NCI-H2227 (cell line): ENCODE measurements around the gene COMMD3.

Source experiments
- DNase-seq: peaks from one replicate; lab custom pipeline; 2025; ENCODE audit not compliant: unreplicated experiment; lab: John Stamatoyannopoulos, UW

The COMMD3 gene

DNA sequence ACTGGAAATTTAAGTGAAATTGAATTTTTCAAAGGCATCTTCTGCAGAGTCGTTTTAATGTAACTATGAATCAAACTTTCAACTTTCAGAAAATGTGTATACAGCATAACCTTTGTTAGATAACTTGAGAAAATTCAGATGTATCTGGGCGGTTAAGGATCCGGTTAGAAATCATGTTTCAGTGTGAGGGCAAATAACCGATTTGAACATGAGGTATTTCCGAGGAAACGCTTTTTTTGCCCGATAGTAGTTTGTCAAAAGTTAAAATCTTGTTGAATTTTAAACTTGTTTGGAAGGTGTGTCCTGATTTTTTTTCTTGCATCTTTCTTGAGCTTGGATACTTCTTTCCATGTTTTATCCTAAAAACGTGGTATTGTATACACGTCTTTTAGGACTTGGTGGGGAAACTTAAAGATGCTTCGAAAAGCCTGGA, 3.4 kb downstream of the COMMD3 start:
- no peak for DNase-seq

DNA sequence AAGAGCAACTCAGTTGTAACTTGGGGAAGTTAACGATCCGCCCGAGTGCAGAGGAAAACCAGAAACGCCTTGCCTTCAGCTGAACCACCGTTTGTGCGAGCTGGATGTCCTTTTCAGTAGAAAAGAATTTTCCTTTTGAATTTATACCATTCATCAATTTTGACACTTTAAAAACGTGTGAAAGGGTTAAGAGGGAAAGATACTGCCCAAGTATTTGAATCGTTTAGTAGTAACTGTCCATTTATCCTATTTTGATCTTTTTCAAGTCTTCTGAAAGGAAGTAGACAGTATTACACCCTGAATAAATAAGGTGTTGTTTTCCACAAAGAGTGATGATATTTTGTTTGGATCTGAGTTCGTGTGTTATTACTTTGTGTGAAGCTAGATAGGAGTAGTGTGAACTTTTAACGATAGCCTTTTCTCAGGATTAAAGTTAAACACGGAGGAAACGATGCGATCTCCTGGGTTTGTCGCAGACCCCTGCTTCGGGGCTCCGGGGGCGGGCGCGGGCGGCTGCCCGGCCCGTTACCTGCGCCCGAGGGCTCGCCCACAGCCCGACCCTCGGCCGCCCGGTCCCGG, 3.9 kb downstream of the COMMD3 start:
- no peak for DNase-seq

DNA sequence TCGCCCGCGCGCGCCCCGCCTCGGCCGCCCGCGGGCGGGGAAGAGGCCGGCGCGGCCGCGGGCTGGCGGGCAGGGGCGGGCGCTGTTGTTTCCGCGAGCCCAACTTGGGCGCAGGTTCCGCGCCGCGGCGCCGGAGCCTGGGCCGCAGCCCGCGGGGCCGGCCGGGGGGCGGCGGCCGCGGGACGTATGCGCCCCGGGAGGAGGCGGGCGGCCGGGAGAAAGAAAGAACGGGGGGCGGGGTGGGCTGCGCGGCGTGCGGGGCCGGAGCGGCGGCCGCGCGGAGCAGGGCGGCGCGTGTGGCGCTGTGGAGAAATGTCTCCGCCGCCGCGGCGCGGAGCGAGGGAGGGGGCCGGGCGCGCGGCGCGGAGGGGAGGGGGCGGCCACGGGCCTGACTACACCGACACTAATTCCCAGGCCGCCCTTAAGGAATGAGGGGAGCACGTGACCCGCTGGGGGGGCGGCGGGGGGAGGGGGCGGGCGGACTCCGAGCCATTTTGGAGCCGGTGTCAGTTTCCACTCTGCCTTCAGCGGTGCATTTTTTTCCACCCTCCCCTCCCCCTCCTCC, 4.5 kb downstream of the COMMD3 start, which contains the start of gene BMI1:
TSS of gene BMI1 (plus strand) at position 509 of the 565 bp plus-strand sequence. CDS start 5,351 bp downstream, outside the sequence.
- DNase-seq, result peak; percentile 84

DNA sequence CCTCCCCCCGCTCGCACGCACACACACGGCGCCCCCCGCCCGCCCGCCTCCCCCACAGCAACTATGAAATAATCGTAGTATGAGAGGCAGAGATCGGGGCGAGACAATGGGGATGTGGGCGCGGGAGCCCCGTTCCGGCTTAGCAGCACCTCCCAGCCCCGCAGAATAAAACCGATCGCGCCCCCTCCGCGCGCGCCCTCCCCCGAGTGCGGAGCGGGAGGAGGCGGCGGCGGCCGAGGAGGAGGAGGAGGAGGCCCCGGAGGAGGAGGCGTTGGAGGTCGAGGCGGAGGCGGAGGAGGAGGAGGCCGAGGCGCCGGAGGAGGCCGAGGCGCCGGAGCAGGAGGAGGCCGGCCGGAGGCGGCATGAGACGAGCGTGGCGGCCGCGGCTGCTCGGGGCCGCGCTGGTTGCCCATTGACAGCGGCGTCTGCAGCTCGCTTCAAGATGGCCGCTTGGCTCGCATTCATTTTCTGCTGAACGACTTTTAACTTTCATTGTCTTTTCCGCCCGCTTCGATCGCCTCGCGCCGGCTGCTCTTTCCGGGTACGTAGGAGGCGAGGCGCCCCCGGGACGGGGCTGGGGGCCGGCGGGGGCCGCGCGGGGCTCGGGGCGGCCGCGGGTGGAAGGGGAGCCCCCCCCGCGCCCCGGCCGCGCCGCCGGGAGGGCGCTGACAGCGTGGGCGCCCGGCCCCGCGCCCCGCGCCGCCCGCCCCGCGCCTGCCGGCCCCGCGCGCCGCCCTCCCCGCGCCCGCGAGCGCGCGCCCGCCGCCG, 5.2 kb downstream of the COMMD3 start:
- peak; percentile 62 for DNase-seq

DNA sequence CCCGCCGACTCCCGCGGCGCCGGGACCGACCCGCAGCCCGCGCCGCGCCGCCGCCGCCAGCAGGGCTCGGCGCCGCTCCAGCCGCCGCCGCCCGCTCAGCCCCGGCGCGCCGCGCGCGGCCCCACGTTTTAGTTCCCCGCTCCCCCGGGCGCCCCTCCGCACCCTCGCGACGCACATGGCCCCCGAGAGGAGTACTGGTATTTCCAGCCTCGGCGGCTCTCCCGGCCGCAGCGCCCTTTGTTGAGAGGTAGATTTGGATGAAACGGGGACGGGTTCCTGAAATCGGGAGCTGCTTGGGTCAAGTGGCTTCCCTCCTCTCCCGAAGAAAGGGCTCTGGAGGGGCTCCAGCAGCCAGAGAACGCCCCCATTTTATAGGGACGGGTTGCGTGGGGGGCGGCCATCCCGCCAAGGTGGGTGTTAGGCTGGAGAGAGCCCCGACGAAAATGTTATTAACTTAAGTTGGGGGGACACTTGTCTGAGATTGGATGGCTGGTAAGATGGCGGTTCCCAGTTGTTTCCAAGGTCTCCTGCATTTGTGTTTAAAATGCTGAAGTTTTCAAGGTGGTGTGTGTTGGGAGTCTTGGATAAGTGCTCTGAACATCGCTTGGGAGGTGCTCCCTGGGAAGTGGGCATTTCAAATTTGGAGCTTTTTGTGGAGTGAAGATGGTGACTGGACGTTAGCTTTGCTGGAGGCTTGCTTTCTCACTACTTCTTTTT, 5.9 kb downstream of the COMMD3 start:
- peak; percentile 21 for DNase-seq

DNA sequence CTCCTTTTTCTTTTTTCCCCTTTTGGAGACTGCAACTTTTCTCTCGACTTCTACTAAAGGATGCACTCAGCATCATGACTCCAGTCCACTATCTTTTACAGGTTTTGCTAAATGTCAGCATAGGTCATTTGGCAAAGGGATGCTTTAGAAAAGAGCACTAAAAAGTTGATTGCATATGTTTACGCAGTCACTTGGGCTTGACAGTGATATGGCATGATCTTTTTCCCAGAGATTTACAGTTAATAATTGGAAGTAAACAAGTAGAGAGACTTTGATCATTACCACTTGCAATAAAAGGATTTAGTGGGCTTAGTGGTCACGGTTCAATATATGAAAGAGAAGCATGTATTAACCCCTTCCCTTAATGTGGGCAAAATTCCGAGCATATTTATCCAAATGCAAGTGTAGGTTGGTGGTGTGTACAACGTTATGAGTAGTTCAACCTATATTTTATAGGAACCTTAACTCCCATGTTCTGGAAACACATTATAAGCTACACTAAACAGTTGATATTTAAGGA, 6.5 kb downstream of the COMMD3 start:
- DNase-seq, result no peak

DNA sequence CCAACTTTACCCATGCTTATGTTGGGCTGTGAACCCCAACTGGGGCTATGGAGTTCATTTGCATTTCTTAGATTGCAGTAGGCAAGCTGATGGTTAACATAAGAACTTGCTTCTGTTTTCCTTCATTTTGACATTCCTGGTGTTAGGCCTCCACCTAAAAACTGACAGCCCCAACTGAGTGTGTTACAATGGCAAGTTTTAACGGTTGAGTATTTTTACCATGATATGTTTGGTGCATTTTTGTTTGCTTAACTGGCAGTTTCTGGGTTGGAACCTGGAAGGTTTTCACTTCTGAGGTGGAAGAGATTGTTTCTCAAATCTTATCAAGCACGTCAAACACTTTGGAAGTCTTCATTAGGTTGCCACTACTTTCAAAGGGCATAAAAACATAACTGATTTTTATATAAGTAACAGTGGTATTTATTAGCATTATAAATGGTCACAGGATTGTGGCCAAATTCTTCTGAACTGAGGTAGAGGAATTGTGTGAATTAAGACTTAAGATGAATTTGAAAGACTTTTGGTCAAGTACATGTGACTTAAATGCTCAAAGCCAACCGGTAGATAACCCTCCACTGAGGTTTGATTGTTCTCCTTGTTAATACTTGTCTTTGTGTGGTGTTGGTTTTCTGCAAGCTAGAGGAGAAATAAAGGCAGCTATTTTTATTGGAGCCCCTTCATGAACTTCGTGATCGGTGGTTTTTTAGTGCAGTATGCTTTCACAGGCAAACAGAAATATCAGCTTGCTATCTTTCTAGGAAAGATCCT, 7.5 kb downstream of the COMMD3 start:
- DNase-seq, result no peak

DNA sequence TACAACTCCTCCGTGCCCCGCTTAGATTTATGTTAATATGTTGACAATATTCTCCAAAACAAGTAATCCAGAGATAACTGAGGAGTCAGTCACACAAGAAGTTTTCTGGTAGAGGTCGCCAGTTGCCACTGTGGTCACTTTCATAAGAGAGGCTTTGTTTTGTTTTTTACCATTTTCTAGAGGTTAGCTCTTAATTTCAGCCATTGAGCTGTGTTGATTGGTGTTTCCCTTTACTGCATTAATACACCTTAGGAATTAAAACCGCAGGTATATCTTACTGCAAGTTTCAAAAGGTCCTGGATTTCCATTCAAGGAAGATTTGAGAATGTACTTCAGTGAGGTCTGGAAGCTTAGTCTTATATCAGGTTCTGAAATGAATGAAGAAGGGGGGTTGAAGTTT, 8.2 kb downstream of the COMMD3 start:
- no peak for DNase-seq

DNA sequence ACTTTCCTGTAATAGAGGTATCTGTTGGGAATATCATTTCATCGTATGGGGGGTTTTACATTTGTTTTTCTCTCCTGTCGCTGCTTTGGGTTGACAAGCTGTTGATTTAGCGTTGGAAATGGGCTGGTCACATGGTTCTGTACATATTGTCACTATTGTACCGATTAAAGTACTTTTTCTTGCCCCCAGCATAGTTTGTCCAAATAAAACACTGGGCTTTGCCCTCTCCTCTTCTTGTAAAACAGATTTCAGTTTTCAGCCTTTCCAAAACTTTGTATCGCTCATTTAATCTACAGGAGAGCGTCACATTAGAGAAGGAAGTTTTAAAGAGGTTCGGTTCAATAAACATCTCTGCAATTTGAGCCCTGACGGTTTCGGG, 8.7 kb downstream of the COMMD3 start:
- no peak for DNase-seq

DNA sequence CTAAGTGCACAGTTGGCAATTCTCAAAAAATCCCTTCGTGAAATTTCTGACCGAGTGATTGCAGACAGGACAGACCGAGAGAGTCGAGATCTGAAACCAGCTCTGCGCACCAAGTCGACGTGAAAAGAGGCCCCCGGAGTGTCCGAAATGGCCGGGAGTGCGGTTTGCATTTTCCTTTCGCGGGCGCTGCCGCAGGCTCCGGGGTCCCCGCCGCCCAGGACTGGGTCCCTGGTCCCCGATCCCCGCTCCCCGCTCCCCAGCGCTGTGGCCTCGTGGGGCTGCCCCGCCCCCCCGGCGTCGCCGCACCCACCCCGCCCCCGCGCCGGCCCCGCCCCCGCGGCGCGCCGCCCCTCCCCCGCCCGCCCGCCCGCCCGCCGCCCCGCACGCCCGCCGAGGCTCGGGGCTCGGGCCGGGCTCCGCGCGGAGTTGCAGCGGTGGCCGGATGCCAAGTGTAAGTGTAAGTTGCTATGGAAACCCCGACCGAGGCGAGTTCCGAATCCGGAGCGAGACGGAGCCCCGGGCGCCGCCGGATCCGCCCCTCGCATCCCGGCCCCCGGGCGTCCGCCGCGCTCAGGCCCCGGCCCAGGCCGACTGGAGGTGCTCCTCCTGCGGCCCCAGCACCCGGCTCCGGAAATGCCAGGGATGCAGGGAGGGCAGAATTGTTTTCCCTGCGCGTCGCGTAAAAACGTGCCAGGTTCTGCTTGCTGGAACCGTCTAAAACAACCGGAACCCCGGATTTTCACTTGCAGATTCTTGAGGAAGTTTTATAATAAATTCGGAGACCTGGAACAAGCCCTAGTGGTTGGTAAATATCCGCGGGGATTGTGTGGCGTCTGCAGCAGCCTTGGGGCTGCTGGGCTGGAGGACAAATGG, 9.3 kb downstream of the COMMD3 start:
- DNase-seq, result peak; percentile 88

DNA sequence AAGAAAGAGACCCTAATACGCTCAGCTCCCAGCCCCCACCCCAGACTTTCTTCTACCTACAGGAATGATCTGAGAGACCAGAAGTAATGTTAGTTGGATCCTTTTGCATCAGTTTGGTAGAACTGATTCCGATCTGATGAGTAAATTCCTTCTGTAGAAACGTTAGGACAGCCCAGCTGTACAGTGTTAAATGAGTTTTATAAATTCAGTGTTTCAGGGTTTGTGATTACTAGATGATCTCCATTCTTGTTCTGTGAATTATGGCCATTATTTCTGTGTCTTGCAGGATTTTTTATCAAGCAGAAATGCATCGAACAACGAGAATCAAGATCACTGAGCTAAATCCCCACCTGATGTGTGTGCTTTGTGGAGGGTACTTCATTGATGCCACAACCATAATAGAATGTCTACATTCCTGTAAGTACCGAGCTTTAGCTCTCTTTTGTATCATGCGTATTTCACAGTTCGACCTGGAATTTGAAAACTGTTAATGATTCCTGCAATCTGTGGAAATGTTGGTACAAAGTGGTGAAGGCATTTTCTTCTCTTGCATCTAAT, 10.0 kb downstream of the COMMD3 start:
- DNase-seq, result no peak

DNA sequence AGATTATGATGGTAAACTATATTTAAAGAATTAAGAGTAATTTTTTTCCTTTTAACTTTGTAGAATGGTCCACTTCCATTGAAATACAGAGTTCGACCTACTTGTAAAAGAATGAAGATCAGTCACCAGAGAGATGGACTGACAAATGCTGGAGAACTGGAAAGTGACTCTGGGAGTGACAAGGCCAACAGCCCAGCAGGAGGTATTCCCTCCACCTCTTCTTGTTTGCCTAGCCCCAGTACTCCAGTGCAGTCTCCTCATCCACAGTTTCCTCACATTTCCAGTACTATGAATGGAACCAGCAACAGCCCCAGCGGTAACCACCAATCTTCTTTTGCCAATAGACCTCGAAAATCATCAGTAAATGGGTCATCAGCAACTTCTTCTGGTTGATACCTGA, 13.0 kb downstream of the COMMD3 start:
- no peak for DNase-seq

DNA sequence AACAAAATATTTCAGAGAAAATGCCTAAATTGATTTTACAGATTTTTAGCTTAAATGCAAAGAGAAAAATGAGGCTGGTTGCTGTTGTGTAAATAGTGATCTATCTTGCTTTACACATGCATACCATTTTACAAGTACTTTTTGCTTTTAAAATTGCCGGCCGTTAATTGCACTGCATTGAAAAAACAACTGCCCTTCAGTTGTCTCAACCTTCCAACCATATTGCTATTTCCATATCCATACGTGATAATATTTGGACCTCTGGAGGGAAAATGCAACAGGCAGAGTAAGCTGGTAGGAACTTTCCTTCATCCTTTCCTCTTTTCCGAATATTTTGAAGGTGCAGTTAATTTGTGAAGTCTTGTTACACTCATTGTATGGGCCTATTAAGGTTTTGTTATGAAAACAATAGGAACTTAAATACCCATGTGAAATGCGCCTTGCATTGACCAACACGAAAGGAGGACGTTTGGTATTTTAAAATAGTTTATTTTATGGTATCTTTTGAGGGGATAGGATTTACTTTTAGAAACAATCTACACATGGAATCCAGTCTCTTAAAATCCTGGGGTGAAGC, 16.0 kb downstream of the COMMD3 start:
- DNase-seq, result no peak

DNA sequence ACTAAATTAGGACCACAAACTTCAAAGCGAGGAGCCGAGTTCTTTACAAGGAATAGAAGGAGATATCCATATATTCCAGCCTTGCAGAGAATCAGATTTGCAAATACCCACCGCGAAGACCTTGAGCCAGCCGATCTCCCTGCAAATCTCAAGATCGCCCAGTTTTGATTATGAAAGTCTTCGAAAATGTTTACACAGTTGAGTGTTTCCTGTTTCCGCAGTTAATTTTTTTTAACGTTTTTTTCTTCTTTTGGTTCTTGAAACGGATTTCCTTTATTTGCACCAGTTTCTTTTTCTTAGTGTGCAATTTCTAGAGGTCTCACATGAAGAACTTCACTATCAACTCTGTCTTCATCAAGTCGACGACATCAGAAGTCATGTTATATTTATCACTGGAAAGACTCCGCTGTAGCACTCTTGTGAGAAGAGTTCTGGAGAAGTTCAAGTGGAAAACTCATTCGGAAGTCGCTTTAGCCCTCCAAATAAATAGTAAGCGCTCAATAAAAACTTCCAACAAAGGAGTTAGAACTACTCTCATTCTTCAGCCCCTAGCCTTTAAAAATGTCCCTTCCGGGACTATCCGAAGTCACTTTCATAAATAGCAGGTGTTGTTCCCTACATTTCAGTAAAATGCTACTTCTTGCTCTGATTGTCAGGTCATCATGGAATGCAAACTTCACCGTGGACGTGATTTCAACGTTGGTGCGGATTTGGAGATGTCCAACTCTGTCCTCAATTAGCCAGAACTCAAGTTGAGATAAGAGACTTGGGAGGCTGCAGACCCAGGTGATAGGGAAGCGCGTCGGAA, 17.2 kb downstream of the COMMD3 start:
- no peak for DNase-seq

DNA sequence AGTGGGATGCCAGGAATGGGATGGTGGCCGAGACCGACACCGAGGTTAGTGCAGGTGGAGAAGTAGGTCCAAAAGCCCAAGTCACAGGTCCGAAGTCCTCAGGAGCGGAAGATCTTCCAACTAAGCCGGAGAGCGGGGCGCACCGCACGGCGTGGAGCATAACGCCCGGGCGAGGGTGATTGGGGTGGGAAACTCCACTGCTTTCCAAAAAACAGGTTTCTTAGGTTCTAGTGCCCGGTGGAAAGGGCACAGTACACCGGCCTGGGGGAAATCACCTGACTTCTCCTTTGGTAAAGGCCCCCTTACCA, 17.7 kb downstream of the COMMD3 start:
- DNase-seq, result no peak

DNA sequence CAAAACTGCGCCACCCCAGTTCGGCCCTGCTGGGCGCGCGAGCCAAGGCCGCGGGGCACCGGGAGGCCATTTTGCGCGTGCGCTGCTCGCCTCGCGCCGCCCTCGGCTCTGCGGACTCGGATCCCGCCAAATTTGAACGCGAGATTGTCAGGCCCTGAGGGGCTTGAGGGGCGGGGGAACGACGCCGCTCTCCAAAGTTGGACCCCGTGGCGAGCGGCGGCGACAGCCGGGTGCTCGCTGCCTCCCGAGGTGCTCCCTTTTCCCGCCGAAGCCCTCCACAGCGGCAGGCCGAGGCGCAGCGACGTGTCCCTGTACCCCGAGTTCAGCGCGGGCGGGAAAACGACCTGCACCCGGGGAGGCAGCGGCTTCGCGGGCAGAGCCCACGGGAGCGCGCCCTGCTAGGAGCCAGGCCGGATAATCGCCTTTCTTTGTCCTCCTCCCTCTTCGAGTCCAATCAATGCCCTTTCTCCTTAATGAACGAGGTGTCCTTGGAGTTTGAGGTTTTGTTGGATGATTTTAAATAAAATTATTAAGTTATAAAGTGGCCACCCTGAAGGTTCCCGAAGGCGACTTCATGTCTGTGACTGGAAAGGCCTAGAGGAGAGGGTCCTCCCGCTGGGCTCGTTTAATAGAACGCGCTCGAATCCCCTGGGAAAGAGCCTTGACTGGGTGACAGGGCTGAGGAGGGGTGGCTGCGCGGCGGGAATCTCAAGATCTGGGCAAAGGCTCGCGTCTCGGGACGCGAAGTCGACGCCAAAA, 18.4 kb downstream of the COMMD3 start:
- no peak for DNase-seq

DNA sequence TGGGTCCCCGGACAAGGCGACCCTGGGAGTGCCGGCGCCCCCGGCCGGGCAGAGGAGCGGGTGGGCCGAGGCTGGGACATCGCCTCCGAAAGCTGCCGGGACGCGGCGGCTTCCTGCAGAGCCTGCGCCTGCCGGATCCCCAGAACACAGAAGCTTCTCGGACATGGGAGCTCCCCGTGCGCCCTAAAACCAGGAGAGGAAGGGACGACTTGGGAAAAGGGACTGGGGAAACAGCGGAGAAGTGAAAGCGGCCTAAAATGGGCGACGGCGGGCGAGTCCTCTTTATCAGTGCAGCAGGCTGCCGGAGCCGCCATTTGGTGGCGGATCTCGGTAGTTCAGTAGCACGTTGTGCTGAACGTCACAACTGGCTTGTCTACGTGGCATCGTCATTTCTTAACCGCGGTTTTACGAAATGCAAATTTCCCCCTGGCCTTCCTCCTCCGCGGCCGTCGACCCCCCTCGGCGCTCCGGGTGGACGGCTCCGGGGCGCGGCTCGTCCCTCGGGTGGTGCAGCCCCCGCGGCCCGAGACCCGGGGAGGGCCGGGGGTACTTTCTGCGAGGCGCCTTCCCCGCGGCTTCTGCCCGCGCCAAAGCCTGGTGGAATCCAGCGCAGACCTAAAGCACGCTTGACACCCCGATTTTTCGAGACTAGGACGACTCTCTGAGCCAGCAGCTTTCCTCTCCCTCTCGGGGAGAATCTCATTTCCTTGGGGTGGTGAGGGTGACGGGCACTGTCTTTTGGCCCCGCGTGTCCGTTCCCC, 19.2 kb downstream of the COMMD3 start:
- no peak for DNase-seq
